RWPE2 (cell line): ENCODE results near the gene CEP57L1.
"Not testable (repeated sequence)": the region's sequence is repeated elsewhere in the genome, so short reads cannot be mapped to it uniquely, and the experiment has no call there.

ENCODE experiments used
- ATAC-seq: fragments of 200-7000 bp; cut with Tn5 transposase; 3 replicates; pipeline ENCODE4 v1.9.1; 2021; ENCODE audit warnings: low read depth
- DNase-seq: peaks from one replicate; pipeline ENCODE4 v3.0.0-alpha.2; 2020; ENCODE audit warnings: low spot score
- H3K27ac ChIP-seq: fragments of 450-650 bp; 2 replicates; pipeline ENCODE4 v1.5.1; 2017; ENCODE audit warnings: mild to moderate bottlenecking; ENCODE audit not compliant: poor library complexity, severe bottlenecking
- H3K27me3 ChIP-seq: fragments of 250-450 bp; sonication (Bioruptor Pico); 2 replicates; pipeline ENCODE4 v1.5.1; 2021; ENCODE audit warnings: mild to moderate bottlenecking, moderate library complexity; ENCODE audit not compliant: insufficient read depth, poor library complexity, severe bottlenecking
- H3K36me3 ChIP-seq: fragments of 250-450 bp; sonication (Bioruptor Pico); 2 replicates; pipeline ENCODE4 v1.5.1; 2020; ENCODE audit warnings: low read depth, mild to moderate bottlenecking, moderate library complexity
- H3K4me1 ChIP-seq: fragments of 250-450 bp; sonication (Bioruptor Pico); 2 replicates; pipeline ENCODE4 v1.5.1; 2021; ENCODE audit warnings: mild to moderate bottlenecking, moderate library complexity; ENCODE audit not compliant: insufficient read depth, poor library complexity, severe bottlenecking
- H3K4me3 ChIP-seq: fragments of 250-450 bp; sonication (Bioruptor Pico); 2 replicates; pipeline ENCODE4 v1.5.1; 2021; ENCODE audit warnings: mild to moderate bottlenecking, moderate library complexity; ENCODE audit not compliant: severe bottlenecking
- H3K9me3 ChIP-seq: fragments of 250-450 bp; sonication (Bioruptor Pico); 2 replicates; pipeline ENCODE4 v1.5.1; 2021; ENCODE audit warnings: mild to moderate bottlenecking, moderate library complexity; ENCODE audit not compliant: severe bottlenecking
- TF ChIP-seq, protein P1 (sequence below): fragments of 450-650 bp; IDR thresholded peaks from one replicate; pipeline ENCODE4 v1.5.1; 2017; ENCODE audit warnings: mild to moderate bottlenecking, moderate library complexity; ENCODE audit not compliant: poor library complexity, severe bottlenecking

Gene CEP57L1

DNA sequence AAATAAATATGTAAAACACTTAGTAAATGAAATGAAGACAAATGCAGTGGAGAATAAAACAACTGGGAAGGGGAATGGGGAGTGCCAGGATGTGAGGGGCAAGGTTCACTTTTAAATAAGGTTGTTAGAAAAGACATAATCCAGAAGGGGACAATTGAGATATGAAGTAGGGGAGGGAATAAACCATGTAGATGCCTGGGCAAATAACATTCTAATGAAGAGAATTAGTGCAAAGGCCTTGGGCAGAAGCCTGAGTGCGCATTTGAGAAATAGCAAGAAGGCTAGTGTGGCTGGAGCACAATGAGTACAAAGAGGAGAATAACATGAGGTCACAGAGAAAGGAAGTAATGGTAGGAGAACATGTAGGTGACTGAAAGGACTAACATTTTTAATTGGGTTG is 2.4 kb downstream of the CEP57L1 start:
- H3K4me3 ChIP-seq, result no peak overlapping the region
- H3K27me3 ChIP-seq, result no peaks in the 10 kb centered on the region
- no peaks in the 10 kb centered on the region for H3K4me1 ChIP-seq
- DNase-seq, result no peak
- TF ChIP-seq, protein P1, sequence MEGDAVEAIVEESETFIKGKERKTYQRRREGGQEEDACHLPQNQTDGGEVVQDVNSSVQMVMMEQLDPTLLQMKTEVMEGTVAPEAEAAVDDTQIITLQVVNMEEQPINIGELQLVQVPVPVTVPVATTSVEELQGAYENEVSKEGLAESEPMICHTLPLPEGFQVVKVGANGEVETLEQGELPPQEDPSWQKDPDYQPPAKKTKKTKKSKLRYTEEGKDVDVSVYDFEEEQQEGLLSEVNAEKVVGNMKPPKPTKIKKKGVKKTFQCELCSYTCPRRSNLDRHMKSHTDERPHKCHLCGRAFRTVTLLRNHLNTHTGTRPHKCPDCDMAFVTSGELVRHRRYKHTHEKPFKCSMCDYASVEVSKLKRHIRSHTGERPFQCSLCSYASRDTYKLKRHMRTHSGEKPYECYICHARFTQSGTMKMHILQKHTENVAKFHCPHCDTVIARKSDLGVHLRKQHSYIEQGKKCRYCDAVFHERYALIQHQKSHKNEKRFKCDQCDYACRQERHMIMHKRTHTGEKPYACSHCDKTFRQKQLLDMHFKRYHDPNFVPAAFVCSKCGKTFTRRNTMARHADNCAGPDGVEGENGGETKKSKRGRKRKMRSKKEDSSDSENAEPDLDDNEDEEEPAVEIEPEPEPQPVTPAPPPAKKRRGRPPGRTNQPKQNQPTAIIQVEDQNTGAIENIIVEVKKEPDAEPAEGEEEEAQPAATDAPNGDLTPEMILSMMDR, result no peak
- peaks cover 4% of the 10 kb centered on the region; the same call in 1 of the 2 replicates for H3K36me3 ChIP-seq
- no peak for ATAC-seq
- no peak overlapping the region for H3K27ac ChIP-seq
- H3K9me3 ChIP-seq, result no peaks in the 10 kb centered on the region

- no peaks in the 10 kb centered on the region for H3K9me3 ChIP-seq
- no peak overlapping the region for H3K4me3 ChIP-seq
- ATAC-seq, result no peak
- H3K27ac ChIP-seq, result no peak overlapping the region
- no peaks in the 10 kb centered on the region for H3K4me1 ChIP-seq
- no peak for DNase-seq
- no peaks in the 10 kb centered on the region for H3K27me3 ChIP-seq
- TF ChIP-seq, protein P1, result no peak
- peaks cover 8% of the 10 kb centered on the region; the same call in 1 of the 2 replicates for H3K36me3 ChIP-seq
Observed at GRCh38 chr6:109102762-109103161, 7.5 kb downstream of the CEP57L1 start.

DNA sequence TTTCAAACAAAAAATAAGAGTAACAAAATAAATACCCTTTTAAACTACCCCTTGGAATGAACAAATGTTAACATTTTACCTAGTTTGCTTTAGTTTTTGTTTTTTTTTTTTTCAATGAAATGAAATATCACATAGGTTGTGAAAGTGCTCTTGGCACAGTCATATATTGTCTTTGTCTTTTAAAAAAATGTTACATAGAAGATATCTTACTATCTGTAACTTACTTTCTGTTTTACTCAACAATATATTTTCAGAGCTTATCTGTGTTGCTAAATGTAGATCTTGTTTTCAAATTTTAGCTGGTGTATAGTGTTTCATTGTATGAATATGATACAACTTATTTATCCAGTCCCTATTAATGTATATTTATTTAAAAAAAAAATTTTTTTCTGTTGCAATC is 8.6 kb downstream of the CEP57L1 start:
- H3K4me1 ChIP-seq, result no peaks in the 10 kb centered on the region
- H3K27ac ChIP-seq, result no peak overlapping the region
- DNase-seq (no peak), ATAC-seq (no peak)
- H3K4me3 ChIP-seq, result no peak overlapping the region
- H3K36me3 ChIP-seq, result peaks cover 8% of the 10 kb centered on the region
- H3K27me3 ChIP-seq, result no peaks in the 10 kb centered on the region
- no peaks in the 10 kb centered on the region for H3K9me3 ChIP-seq
- TF ChIP-seq, protein P1, result no peak

- no peaks in the 10 kb centered on the region for H3K4me1 ChIP-seq
- DNase-seq (no peak), ATAC-seq (no peak)
- H3K4me3 ChIP-seq, result no peak overlapping the region
- H3K9me3 ChIP-seq, result no peaks in the 10 kb centered on the region
- no peak overlapping the region for H3K27ac ChIP-seq
- TF ChIP-seq, protein P1, result no peak
- peaks cover 9% of the 10 kb centered on the region for H3K36me3 ChIP-seq
- no peaks in the 10 kb centered on the region for H3K27me3 ChIP-seq
Observed at GRCh38 chr6:109104512-109104911, 9.2 kb downstream of the CEP57L1 start.

GRCh38 chr6:109105681-109106080 is 10.4 kb downstream of the CEP57L1 start:
- TF ChIP-seq, protein P1, result no peak
- DNase-seq (no peak), ATAC-seq (no peak)
- Histone ChIP-seq H3K27ac (no peak overlapping the region), H3K4me3 (no peak overlapping the region), H3K9me3 (no peaks in the 10 kb centered on the region), H3K27me3 (no peaks in the 10 kb centered on the region), H3K4me1 (no peaks in the 10 kb centered on the region), H3K36me3 (peaks cover 8% of the 10 kb centered on the region; the same call in 1 of the 2 replicates)

DNA sequence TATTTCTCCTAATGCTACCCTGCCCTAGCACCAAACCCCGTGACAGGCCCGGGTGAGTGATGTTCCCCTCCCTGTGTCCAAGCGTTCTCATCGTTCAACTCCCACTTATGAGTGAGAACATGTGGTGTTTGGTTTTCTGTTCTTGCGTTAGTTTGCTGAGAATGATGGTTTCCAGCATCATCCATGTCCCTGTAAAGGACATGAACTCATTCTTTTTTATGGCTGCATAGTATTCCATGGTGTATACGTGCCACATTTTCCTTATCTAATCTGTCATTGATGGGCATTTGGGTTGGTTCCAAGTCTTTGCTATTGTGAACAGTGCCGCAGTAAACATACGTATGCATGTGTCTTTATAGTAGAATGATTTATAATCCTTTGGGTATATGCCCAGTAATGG is 14.4 kb downstream of the CEP57L1 start:
- H3K4me3 ChIP-seq, H3K9me3 ChIP-seq, H3K4me1 ChIP-seq, H3K36me3 ChIP-seq, DNase-seq, H3K27me3 ChIP-seq, ATAC-seq, H3K27ac ChIP-seq: not testable (repeated sequence)

DNA sequence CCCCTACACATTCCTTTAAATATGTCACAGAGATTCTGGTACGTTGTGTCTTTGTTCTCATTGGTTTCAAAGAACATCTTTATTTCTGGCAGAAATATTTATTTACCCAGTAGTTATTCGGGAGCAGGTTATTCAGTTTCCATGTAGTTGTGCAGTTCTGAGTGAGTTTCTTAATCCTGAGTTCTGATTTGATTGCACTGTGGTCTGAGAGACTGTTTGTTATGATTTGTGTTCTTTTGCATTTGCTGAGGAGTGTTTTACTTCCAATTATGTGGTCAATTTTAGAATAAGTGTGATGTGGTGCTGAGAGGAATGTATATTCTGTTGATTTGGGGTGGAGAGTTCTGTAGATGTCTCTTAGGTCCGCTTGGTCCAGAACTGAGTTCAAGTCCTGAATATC is 17.4 kb downstream of the CEP57L1 start:
- not testable (repeated sequence) for H3K4me3 ChIP-seq

More for the DNA sequence above, 17.4 kb downstream of the CEP57L1 start:
- not testable (repeated sequence) for H3K36me3 ChIP-seq, H3K27me3 ChIP-seq, H3K9me3 ChIP-seq, ATAC-seq, H3K27ac ChIP-seq, DNase-seq
- H3K4me1 ChIP-seq, result peaks cover 12% of the 10 kb centered on the region
